Measurements from ENCODE around the gene KIF2C. TPM values are rescaled to one million over a fixed set of nuclear protein-coding genes. Genes with fewer than 3 reads are reported as not detected.
"Not testable (repeated sequence)": the region's sequence is repeated elsewhere in the genome, so short reads cannot be mapped to it uniquely, and the experiment has no call there.

KIF2C gene
- polyA plus RNA-seq, 1 donor = 10.6 TPM

DNA sequence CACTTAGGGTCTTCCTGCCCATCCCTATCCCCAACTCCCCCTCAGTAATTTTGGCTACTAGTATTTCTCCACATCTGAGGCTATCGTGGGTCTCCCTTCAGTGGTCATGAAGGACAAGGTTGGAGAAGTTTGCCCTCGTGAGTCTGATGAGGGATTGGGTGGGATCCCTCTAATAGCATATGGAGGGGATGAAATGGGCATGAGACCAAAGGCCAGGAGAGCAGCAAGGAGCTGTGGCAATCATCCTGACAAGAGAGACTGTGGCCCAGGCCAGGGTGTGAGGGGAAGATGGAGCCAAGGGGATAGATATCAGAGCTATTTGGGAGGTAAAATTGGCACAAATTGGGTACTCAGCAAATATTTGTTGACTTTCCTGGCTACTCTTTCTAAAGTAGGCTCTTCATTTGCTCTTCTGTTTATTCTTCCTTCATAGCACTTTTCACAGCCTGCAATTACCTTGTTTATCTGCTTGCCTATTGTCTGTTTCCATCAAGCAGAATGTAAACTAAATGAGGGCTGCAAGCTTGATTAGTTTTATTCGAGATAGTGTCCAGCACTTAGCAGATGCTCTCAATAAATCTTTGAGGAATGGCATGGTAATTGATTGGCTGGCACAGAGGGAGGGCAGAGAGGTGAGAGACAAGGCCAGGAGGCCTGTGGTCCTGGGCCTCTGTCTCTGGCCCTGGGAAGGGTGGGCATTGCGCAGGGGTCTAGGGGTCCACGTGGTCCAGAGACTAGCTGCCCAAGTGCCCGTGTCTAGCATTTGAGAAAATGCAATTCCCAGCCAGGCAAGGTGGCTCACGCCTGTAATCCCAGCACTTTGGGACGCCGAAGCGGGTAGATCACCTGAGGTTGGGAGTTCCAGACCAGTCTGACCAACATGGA, 59.1 kb downstream of the KIF2C start:
- DNase-seq = no peak

DNA sequence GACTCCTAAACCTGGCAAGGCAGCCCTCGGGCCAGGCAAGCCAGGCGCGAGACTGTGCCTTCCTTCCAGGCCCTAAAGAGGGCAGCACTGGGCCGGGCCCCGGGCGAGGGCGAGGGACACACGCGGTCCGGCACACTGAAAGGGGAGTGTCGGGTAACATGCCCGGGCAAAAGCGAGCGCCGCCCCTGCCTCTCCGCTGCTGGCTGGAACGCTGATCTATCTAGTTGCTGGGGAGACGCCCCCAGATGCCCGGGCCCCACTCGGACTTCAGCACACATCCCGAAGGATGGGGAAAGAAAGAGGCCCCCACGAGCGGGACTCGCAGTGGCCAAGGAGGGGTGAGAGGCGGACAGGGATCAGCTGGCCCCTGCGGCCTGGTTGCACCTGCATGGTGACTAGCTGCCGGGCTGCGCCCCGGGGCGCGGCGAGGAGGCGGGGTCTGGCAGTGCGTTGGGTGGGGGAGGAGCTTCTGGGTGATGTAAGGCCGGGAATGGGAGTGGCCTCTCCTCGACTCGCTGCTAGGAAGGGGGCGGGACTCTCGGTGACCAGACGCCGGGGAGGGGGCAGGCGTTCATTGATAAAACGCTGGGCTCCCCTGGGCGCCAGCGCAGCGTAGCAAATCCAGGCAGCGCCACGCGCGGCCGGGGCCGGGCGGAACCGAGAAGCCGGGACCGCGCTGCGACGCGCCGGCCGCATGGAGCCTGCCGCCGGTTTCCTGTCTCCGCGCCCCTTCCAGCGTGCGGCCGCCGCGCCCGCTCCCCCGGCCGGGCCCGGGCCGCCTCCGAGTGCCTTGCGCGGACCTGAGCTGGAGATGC, 60.3 kb downstream of the KIF2C start, which contains the start of gene PLK3:
TSS of gene PLK3 (plus strand) at position 608 of the 815 bp plus-strand sequence. CDS start at position 695, 87 bp downstream.
- DNase-seq = peak; percentile 98

DNA sequence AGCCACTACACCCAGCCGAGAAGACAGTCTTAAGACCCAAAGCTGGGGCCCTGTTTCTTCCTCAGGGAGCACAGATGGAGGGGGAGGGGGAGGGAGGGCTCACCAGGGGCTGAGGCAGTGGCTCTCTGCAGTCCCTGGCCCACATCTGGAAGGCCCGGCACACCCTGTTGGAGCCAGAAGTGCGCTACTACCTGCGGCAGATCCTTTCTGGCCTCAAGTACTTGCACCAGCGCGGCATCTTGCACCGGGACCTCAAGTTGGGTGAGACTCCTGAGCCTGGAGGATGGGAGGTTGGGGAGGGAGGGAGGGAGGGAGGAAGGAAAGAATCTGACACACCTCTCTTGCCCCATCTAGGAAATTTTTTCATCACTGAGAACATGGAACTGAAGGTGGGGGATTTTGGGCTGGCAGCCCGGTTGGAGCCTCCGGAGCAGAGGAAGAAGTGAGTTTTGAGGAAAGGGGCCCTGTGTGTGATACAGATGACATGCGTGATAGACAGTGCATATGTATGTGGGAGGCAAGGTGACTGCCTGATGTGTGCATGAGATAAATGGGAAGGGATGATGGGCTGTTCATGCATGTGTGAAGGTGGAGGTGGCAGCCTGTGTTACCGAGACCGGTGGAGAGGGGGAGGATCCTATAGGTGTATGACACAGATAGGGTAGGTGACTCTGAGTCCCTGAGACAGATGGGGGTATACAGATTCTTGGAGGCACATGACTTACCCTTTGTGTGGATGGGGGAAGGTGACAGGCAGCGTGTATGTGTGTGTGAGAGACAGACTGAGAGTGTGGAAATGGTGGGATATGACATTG, 62.1 kb downstream of the KIF2C start:
- no peak for DNase-seq

DNA sequence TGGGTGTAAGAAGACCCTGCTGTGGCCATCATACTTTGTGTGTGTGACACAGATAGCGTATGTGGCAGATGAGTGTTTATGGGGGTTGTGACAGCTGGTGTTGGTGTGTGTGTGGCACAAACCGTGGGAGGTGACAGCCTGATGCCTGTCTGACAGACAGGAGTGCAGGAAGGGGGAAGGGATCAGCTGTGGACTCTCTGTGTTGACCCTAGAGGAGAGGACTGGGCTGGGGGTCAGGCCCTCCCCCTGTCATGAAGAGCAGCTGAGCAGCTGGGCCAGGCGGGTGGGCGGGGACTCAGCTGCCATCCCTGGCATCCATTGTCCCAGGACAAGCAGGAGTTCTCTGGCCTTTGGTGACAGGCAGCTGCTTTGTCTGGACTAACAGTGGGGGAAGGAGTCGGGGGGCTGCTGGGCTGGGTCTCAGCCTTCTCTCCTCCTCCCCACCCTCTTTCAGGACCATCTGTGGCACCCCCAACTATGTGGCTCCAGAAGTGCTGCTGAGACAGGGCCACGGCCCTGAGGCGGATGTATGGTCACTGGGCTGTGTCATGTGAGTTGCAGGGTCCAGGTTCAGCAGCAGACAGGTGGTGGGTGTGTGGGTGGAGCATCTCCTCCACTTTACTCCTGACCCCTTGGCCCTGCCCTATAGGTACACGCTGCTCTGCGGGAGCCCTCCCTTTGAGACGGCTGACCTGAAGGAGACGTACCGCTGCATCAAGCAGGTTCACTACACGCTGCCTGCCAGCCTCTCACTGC, 62.8 kb downstream of the KIF2C start:
- no peak for DNase-seq

DNA sequence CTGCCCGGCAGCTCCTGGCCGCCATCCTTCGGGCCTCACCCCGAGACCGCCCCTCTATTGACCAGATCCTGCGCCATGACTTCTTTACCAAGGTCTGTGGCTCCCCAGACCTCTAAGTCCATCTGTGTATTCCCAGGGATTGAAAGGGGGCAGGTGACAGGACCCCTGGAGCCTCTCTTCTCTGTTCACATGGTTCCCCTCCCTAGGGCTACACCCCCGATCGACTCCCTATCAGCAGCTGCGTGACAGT, 63.4 kb downstream of the KIF2C start:
- DNase-seq = no peak

DNA sequence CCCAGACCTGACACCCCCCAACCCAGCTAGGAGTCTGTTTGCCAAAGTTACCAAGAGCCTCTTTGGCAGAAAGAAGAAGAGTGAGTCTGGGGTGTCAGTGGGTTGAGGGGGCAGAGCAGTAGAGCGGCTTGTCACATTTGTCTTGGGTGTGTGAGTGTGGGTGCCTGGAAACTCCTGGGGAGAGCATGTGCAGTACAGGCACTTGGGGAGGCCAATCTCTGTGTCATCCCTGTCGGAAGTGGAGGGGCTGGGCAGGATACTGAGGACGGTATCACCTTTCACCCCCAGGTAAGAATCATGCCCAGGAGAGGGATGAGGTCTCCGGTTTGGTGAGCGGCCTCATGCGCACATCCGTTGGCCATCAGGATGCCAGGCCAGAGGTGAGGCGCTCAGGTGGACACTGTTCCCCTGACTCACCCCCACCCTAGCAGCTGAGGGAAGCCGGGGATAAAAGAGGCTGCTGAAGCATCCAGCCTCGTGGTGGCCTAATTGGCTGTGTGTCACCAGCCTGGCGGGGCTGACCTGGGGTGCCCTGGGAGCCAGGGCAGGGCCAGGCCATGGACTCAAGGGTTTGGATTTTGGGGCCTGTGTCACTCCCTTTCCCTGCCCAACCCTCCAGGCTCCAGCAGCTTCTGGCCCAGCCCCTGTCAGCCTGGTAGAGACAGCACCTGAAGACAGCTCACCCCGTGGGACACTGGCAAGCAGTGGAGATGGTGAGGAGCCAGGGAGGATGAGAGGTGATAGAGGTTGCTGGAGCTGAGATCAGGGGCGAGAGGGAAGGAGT, 63.9 kb downstream of the KIF2C start:
- no peak for DNase-seq

- DNase-seq = no peak
These were observed 65.8 kb downstream of the KIF2C start for GRCh38 chr1:44805311-44806024.

DNA sequence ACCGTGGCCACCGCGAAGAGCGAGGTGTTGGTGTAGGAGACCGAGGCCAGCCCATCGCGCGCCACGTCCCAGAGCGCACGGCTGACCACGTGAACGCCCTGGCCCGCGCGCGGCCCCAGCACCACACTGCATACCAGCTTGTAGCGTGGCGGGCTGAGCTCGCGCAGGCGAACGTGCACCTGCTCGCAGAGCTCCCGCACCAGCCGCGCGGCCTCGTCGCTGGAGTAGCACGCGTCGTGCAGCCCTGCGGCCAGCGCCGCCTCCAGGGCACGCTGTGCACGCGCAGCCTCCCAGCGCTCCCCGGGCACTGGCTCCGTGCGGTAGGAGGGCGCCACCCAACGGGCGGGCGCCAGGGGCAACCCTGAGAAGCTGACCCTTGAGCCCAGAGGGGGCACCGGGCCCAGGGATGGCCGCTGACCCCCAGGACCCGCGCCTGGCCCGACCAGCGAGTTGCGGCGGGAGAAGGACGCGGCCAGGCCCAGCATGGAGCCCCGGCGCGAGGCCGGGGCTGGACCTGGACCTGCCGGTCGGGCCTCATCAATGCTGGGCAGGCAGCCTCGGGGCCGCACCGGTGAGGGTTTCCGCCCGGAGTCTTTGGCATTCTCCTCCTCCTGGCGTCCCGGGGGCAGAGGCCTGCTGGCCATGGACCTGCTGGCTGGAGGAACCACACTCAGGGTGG, 66.5 kb downstream of the KIF2C start:
- DNase-seq = no peak

DNA sequence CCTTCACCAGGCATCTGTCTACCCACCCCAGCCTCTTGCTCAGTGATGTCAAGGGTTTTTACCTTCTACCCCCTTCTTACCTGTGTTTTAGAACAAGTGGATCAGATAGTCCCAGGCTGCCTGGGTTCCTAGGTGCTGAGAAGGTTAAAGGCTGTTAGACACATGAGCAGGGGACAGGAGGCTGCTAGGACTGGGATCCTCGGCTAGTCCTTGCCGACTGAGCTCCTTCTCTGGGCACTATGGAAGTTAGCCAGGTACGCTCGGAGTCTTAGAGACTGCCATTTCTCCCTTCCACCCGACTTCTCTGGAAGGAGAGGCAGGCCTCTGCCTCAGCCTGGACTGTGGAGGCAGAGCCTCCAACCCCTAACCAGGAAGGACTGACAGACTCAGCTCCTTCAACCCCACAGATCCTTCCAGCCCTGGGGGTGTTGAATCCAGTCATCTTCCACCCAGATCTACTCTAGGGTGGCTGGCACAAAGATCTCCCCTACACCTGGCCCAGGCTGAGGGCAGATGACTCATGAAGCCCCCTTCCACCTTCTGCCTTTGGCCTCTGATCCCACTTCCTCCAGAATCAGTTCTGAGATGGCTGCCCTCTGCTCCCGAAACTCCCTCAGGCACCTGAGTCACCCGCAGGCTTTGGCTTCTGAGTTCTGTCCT, 67.2 kb downstream of the KIF2C start, which contains the start of gene DYNLT4:
TSS of gene DYNLT4 (minus strand) at position 648 of the 660 bp plus-strand sequence. CDS start 683 bp downstream, outside the sequence.
- DNase-seq = no peak

- DNase-seq = peak; percentile 95
These were observed 67.9 kb downstream of the KIF2C start for GRCh38 chr1:44807364-44808062.

DNA sequence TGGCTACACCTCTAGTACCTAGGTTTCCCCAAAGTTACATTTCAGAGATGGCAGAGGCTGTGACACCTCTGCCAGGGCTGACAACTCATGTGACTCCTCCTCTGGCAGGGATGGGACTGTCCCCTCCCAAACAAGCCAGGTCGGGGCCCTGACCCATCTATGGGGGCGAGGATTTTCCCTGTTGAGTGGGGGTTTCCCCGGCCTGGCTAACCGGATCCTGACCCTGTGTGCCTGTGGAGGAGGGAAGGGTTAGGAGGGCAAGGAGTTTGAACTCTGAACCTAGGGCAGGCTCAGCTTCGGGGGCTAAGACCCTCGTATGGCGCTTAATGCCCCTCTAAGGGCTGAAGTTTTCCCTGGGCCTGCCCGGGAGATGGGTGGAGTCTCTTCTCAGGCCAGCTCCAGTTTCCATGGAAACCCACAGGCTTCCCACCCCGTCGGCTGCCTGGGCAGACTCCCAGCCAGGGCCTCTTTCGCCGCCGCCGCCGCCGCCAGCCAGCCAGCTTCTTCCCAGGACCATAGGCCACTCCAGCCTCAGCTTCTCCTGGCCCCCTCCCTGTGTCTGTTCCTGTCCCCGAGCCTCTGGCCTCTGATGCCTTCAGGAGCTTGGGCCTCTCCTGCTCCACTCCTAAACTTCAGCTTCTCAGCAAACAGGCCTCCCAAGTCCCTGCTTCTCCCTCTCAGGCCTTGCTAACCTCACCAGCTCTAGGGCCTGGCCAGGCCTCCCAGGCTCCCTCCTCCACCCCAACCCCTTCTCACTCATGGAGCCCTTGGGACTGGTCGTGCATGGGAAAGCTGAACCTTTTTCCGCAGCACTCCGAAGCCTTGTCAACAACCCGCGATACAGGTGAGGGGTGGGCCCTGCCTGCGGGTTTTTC, 68.7 kb downstream of the KIF2C start, which contains the start of gene BTBD19:
TSS of gene BTBD19 (plus strand) at position 461 of the 875 bp plus-strand sequence. CDS start at position 759, 298 bp downstream.
- peak; percentile 90 for DNase-seq

DNA sequence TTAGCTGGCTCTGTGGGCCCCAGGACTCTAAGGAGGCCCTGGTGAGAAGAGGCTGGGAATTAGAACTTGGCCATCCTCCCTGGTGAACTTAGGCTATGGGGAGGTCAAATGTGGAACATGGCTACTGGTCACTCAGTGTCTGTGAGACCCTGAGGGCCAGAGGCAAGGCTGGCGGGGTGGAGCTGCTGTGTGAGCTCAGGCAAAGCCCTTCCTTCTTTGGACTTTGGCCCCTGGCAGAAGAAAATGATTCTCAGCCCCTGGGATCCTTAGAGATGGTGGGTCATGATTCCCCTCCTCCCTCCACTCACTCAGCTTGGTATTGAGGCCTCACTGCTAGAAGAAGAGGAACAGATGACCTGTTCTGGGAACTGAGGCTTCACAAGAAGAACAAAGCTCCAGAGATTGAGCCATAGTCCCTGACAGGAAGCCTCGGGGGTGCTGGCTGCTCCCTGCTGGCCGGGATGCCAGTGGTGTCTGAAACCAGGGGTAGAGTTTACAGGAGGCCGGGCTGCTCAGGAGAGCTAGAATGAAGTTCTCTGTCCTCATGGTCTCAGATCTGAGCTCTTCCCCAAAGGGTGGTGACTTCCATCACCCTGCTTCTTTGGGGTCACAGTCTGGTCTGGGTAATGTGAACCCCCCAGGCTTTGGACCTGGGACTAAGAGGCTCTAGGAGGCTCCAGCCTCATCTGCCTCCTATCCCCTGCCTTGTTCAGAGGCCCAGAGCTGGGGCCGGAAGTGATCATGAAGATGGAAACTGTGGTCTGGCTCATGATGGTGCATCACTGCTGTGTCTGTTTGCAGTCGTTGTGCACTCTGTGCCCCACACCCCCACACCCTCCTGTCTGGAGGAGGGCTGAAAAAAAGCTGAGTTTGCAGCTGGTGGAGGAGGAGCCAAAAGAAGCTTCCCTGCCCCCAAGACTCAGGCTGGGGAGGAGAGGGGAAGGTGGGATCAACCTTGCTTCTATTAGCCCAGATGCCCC, 69.6 kb downstream of the KIF2C start:
- peak; percentile 59 for DNase-seq

DNA sequence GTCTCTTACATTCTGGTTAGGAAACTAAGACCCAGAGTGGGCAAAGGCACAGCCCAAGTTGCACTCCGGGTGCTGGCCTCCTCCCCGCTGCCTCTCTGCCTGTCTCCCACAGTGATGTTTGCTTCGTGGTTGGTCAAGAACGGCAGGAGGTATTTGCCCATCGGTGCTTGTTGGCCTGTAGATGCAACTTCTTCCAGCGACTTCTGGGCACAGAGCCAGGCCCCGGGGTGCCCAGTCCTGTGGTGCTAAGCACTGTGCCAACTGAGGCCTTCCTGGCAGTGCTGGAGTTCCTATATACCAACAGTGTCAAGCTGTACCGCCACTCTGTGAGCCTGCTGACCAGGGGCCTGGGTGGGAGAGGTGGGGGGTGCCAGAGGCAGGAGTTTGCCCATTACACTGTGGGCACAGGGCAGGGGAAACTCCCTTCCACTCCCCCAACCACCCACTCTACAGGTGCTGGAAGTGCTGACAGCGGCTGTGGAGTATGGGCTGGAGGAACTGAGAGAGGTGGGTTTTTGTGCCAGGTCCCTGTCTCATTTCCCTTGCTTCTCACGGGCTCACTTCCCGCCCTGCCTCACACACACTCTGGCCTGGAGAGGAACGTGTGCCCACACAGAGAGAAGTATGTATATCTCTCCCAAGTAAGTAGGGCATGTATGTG, 70.6 kb downstream of the KIF2C start:
- DNase-seq = no peak

DNA sequence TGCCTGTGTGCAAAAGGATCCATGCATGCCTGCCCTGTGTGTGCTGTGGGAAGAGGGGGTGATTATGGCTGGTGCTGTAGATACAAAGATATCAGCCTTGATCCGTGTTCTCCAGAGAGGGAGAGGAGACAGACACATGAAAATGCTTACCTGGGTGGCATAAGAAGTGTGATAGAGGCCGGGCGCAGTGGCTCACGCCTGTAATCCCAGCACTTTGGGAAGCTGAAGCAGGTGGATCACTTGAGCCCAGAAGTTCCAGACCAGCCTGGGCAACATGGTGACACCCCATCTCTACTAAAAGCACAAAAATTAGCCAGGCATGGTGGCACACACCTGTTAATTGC, 71.1 kb downstream of the KIF2C start:
- DNase-seq = not testable (repeated sequence)

- no peak for DNase-seq
These were observed 71.6 kb downstream of the KIF2C start for GRCh38 chr1:44811234-44811633.

Measured in hindlimb muscle (tissue), 1 donor.